HG03571 (cell line): ENCODE data around the gene WDR1.

Experiments
- ATAC-seq: cut with Tn5 transposase; IDR thresholded peaks from one replicate; pipeline ENCODE4 v1.9.1; 2021; ENCODE audit not compliant: unreplicated experiment

The WDR1 gene

DNA sequence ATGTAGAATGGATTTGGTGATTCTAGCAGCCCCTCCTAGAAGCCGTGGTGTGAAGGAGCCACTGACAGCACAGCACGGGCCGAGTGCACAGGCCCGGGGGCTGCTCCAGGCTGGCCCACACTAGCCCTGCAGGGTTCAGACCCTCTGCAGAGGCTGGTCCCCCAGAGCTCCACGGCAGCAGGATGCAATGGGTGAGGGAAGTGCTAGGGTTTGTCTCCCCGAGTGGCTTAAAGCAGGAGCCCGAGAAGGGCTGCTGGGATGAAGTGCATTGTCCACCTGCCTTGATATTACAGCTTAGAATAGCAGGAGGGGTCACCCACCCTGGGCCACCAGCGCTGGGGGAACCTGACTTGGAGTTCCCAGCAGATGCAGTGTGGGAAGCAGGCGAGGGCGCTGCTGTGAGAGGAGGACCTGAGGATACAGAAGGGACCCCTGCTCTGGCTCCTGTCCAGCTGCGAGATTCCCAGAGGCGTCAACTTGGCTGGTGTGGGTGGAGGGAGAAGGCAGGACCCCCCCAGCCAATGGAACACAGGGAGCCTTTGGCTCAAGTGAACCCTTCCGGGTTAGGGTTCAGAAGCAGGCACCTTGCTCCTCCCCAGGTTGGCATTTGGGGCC, 30.0 kb downstream of the WDR1 start:
- ATAC-seq: no peak

DNA sequence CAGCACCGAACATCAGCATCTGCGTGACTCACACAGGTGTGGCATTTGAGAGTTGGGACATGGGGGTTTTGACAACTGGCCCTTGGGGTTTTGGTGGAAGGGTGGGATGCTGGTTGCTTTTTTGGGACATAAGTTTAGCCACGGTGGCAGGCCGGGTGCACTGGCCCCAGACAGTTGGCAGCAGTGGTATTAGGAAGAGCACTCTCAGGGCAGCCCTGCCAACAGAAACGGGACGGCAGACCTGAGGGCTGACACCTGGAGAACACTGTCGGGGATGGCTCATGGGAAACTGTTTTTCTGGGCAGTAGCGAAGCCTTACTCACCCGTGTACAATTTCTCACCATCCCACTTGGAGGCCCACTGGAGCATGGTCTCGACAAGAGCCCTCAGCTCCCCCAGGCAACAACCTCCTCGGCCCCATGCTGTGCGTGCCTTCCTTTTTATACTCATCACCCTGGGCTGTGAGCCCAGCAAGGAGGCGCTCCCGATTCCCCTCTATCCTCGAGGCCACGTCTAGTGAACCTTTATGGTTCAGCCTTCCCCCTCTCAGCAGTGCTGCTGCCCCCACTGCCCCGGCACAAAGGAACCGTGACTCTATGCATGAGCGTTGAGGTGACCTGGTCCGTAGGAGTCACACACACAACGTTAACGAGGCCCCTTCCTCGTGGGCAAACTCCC, 30.6 kb downstream of the WDR1 start:
- ATAC-seq: no peak

DNA sequence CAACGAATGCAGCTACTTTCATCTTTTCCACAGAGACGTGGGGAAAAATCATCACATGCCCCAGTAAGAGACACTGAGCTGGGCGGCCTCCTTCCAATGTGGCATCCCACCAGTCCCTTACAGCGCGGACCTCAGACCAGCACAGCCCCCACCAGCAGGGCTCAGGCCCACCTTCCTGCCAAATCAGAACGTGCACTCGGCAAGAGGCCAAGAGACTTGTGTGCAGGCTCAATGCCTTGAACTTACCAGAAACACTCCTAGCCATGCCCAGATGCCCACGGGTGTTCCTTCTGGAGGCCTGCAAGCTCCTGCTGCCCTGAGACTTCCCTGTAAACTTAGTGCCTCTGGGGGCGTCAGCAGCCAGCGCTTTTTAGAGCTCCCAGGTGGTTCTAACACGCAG, 31.2 kb downstream of the WDR1 start:
- ATAC-seq: no peak

DNA sequence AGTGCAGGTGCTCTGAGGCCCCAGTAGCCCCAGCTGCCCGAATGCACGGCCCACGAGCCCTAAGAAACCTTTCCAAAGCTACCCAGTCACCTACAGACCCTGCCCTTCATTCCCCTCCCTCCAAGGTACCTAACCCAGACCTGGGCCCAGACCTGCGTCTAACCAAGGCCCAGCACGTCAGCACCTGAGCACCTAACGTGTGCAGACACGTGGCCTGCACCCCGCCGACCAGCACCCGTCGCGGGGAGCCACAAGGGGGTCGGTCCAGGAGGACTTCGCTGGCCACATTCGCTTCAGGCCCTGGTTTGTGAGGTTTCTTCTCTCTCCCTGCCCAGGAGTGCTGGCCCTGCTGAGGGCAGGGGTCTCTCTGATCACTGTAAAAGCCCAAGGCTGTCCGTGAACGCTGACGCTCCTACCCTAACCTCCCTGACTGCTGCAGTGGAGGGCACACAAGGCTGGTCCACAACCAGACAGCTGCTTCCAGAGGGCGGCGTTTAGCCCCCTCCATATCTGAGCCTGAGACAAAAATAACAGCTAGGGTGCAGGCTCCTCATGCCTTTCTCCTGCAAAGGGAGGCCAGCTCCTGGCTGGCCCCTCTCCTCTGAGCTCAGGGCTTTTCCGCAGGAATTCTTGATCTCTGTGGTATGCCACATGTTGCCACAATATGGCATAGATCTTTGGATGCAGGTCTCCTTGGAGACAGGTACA, 31.8 kb downstream of the WDR1 start:
- ATAC-seq: no peak

DNA sequence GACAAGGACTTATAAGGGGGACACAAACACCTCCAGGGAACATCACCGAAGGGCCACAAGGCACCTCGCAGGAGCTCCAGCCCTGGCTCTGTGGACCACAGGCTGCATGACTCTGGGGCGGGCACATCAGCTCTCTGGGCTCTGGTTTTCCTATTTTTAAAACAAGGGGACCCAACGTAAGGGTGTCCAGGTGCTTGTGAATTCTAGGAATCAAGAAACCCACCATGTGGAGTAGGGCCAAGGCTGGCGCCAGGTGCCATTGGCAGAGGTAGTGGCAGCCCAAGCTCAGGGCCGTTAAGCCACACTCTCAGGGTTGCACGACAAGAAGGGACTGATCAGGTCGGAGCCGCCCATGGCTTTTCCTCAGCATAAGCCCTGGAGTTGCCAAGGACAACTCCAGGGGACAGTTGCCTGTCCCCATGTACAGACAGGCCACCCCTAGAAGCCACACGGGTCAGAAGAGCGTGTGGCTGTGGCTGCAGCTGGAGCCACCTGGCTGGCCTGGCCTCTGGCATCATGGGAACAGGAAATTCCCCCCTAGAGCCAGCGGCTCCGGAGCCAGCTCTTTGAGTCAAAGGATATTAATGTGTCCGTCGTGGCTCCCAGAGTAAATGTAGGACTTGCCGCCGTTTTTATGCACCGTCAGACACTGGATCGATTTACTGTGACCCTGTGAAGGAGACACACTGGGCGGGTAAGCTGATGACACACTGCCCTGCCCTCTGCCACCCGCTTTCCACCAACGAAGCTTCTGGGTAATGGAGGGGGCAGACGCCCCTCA, 32.5 kb downstream of the WDR1 start:
- ATAC-seq: no peak

DNA sequence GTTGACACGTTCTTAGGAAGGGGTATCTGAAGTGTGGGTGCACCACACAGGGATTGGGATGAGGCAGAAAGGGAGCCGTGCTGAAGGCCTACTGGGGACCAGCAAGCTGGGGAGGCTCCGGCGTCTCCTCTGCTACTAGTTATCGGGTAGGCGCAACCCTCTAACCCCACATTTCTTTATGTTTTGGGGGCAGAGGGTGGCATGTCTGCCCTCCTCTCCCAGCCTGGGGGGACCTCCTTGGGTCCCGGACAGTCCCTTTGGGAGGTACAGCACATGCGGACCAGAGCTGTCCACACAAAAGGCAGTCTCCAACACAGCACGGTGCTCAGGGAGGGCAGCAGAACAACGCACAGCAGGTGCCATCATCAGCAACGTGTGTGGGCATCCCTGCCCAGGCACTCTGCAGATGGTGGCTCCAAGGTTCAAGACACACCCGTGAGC, 33.2 kb downstream of the WDR1 start:
- no peak for ATAC-seq

DNA sequence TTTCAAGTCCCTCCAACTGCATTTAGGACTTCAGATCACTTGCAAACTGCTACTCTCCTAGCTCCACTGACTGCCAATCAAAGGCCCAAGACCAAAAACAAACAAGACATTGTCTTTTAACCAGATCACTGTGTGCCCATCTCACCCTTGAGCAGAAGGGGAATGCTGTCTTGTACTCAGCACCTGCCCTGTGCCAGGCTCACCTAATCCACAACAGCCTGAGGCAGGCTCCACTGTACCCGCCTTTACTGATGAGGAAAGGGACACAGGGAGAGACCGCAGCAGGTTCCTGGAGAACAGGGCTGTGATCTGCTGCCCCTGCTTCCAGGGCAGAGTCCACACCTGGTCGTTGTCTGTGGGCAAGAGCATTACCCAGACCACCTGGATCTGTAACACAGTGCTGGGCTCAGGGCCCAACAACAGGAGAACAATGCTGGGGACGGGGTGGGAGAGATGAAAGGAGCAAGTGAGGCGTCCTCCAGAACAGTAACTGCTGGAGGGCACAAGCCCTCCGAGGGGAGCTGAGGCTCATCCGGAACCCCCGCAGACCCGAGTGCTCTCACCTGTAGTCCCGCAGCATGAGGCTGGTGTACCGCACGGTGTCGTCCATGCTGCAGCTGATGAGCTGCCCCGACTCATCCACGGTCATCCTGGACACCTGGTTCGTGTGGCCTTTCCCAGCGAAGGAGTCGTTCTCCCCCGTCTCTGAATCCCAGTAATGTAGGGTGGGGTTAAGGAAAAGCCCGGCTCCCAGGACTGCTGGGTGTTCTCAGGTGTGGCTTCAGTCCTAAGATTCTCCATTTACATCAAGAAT, 33.9 kb downstream of the WDR1 start:
- no peak for ATAC-seq

DNA sequence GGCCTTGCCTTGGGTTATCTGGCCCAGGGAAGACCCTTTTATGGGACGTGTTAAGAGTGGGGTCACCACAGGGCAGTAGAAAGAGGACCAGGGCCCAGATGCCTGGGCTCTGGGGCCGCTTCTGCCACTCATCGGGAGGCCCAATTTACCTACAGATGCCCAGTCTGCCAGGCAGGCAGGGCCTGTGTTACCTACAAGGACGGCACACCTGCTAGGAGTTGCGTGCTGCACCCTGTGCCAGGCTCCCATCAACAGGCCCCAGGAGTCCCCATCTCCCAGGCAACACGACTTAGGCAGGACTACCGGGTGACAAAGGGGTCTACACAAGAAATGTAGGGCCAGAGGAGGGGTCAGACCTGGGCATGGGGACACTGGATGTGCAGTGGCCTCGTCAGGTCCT, 34.6 kb downstream of the WDR1 start:
- no peak for ATAC-seq

DNA sequence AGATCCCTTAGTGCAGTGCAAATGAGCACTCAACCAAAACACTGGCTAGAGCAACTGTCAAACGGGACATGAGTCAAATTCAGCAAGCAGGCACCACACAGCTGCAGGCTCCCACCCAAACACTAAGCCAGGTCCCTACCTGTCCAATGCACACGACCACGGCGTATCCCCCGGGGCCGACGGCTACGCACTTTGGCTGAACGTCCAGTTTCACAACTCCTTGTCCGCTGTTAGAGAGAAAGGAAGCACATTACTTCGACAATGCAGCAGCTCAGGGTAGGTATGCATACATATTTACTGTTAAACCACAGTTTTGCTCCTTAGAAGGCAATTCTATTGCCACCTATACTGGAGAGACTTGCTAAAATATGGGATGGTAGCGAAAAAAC, 35.4 kb downstream of the WDR1 start:
- no peak for ATAC-seq

DNA sequence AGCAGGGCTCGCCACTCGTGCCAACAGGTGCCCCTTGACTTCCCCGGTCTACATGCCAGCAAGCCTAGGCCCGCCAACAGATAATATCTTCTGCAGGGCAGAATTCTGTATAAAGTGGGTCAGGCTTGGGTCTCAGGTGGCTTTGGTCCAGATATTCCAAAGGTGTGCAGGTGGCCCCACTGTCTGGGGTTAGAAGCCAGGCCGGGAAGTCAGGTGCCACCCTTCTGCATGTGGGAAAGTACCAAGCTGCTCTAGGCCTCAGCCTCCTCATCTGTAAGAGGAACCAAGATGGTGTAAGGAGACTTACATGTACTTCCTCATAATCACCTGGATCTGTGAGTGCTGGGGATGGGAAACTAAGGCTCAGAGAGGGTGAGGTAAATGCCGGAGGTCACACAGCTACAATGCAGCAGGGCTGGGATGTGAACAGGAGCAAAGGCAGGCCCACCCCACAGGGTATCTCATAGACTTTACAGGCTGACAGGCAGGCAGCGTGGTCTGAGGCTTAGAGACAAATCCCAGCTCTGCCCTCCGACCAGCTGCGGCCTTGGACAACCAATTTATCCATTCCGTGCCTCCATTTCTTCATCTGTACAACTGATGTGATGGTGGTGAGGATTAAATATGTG, 35.9 kb downstream of the WDR1 start:
- no peak for ATAC-seq

DNA sequence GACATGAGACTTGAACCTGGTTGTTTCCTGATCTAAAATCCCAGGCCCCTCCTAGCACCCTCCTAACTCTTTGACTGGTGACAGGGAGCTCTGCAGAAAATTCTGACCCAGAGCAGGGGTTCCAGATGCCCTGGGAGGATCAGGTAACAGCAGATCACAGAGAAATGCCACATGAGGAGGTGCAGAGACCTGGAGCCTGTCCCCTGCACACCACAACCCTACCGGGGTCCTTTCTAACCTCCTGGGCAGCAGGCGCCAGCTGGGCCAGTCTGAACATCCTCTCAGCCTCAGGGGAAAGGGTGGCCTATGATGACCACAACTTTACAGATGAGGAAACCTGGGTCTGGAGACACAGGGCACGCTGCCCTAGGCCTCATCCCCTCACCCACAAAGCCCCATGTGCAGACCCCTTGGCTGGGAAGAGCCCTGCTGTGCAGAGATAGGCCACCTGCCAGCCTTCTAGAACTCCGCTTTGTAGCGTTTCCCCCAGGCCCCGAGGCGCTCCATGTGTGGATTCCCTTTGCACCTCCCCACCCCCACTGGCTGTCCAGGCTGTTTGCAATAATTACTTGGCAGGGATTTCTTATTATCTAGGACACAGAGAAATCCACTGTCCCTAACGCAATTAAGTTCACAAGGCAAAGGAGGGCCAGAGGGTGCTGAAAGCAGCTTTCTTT, 36.5 kb downstream of the WDR1 start:
- no peak for ATAC-seq

DNA sequence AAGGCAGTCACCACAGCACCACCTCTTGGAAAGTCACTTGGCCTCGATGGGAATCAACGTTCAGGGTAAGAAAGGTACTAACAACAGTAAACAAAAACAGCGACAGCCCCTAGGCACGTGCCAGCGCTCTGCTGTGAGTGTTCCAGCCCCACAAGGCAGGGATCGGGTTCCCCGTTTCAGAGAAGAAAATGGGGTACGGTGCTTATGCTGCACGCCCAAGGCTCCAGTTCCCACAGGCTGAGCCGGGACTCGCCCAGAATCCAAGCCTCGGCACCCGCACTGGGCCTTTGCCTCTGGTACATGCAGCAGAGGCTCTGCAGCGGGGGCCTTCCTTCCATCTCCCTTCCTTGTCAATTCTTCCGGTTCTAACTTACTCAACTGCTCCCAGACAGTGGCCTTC, 37.3 kb downstream of the WDR1 start:
- no peak for ATAC-seq

DNA sequence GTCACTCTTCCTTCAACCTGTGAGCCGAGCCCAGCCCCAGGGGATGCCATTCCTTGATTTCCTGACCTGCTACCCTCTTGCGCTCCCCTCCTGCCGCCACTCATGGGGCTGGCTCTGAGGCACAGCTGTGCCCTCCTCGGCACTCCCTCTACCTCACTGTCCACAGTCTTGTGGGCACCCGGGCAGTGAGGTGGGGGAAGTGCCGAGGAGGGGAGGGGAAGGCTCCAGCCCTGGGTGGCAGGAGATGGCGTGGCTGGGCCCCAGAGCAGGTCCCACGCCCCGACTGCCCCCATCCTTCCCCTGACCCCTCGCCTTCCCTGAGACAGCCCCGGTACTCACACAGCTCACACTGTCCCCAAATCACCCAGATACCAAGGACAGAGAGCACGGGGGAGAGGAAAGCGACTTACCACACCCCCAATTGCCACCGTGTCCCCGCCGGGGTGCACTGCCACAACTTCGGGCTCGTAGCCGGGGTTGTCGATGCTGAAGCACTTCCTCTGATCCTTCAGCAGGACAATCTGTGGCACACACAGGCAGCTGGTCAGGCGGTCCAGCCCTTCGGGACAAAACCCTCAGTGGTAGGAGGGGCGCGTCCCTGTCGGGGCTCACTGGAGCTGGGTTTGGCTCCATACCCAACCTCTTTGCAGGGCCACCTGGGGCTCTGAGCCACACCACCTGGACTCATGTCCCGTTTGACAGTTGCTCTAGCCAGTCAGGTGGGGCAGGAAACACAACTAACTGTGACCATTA, 37.9 kb downstream of the WDR1 start:
- ATAC-seq: no peak

DNA sequence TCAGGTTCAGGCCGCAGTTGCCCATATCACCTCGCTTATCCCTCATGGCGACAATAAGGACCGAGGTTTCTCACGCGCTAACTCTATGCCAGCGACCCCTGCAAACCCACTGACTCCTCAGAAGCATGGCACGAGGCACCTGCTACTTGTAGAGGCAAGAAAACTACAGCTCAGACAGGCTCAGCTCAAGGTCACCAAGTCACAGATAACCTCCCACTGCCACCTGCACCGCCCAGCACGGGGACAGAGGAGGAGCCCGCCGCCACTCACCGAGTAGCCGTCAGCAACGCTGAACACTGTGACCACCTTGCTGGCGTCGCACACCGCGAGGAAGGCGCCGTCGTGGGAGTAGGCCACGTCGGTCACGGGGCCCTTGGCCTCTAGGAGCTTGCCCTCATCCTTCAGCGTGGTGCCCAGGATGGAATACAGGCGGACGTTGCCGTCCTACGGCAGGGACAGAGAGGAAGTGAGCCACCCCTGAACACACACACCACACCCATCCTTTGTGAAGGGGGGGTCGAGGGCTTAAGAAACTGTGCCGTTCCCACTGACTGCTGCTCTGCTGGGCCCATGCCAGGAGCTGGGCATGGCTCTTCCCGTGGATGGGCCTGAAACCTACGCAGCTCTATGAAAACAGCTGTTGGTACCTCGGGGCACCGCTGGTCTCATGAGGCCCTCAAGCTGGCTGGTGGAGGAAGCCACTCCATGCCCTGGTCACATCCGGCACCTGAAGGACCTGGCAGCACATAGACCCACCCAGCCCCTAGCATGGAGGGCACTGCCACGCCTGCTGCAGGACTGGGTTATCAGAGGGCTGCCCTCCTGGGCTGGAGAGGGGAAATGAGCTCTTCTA, 38.9 kb downstream of the WDR1 start:
- no peak for ATAC-seq

DNA sequence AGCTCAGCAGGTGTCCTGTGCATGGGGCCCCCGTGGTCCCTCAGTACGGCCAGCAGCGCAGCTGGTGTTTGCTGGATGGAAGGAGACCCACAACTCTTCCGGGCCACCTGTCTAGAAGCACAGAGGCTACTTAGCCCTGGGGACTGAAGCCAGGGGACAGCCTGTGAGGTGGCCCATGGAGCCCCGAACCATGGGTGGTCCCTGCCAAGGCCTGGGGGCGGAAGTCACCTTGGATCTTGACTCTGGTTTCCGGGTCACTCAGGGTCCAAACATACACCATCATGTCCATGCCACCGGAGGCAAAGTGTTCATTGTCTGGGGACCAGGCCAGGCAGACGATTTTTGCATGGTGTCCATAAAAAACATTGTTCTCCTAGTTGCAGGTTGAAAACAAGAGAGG, 39.5 kb downstream of the WDR1 start:
- no peak for ATAC-seq

DNA sequence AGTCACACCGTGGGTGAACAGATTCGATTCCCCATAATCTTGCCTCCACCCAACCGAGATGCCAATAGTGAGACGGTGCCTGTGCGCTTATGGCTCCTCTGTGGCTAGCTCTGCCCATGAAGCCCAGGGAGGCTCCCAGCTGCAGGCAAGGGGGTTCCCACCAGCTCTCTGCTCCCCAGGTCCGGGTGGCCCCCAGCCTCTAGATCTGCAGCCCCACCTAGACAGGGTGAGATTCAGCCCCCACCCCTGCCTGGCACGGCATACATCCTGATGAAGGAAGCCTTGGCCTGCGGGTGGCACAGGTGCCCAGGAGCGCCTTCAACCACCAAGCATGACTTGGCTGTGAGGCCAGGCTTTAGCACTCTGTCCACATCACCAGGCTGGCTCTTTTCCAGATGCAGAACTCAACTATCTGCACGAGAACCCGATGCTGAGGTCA, 40.6 kb downstream of the WDR1 start:
- no peak for ATAC-seq

DNA sequence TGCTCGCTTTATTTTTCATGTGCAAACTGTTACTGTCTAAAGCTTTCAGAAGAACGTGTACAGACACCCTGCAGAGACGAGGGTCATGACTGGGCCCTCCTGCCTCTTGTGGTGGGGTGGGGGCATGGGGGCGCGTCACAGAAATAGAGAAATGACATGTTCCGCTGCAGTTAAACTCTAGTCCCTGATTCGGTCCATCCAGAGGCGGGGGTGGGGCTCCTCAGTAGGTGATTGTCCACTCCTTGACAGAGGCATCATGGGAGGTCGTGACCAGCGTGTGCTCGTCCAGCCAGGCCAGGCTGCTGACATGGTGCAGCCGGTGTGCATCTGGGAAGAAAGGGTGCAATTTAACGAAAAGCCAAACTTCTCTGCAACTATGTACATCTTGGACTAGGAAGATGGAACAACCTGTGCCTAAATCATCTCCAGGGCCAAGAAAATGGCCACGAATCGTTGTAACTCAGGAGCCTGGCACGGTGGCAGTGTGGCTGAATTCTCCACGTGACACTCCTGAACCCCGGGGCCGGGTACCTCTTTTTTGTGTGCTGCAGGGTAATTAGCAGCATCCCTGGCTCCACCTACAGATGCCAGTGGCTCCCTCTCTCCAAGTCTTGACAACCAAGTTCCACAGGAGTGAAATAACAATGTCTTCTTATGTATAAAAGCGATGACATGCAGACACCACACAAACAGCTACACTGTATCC, 41.3 kb downstream of the WDR1 start:
- no peak for ATAC-seq

DNA sequence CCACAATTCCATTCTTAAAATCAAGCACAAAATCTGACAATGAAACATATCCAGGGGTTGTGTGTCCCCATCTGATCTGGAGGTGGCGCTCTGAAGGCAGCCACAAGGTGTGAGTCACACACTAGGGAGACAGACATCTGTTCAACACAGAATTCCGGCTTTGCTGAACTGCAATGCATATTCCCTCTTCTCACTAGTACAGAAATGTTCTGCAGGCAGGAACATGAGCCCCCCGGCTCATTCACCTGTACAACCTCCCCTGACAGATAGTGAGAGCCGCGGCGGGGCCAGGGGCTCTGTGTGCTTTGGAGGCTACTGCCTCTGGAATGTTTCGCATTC, 41.9 kb downstream of the WDR1 start:
- ATAC-seq: no peak
